Activated T-helper 2 cell treated with anti-CD3 and anti-CD28 coated beads, Interferon-gamma antibody, Interleukin-2, Interleukin-4, amounts not matched to agents 10 μg/mL and 5 μg/mL and 100 μg/mL, durations not matched to agents 14 hours and 24 hours and 36 hours (primary cell): ENCODE results near the gene WBP1L. TPM values are rescaled to one million over a fixed set of nuclear protein-coding genes. Genes with fewer than 3 reads are reported as not detected.

ENCODE experiments used
- DNase-seq: peaks from one replicate; pipeline ENCODE4 v3.0.0; 2021; ENCODE audit warnings: low spot score
- H3K27ac Mint-ChIP-seq: one replicate; pipeline ENCODE4 v1.8.0; 2021; ENCODE audit warnings: mixed read lengths
- H3K27me3 Mint-ChIP-seq: one replicate; pipeline ENCODE4 v1.8.0; 2021; ENCODE audit warnings: low read depth, mixed read lengths
- H3K36me3 Mint-ChIP-seq: one replicate; pipeline ENCODE4 v1.8.0; 2021; ENCODE audit warnings: low read depth, mixed read lengths
- H3K4me1 Mint-ChIP-seq: one replicate; pipeline ENCODE4 v1.8.0; 2021; ENCODE audit warnings: low read depth, mixed read lengths
- H3K4me3 Mint-ChIP-seq: one replicate; pipeline ENCODE4 v1.8.0; 2021; ENCODE audit warnings: low read depth, mild to moderate bottlenecking, moderate library complexity, mixed read lengths
- H3K9me3 Mint-ChIP-seq: one replicate; pipeline ENCODE4 v1.8.0; 2021; ENCODE audit warnings: mixed read lengths
- intact Hi-C: fragments of 100-400 bp; cut with micrococcal nuclease; formaldehyde crosslinking; loops from one replicate; pipeline ENCODE4 v1.15.1; 2023
- total RNA-seq: library from RNA; stranded (reverse); gene quantifications from 2 replicates; pipeline ENCODE4 v1.2.3, GENCODE V29; 2022

Gene WBP1L
- total RNA-seq, 1 donor from 2014 or later, result 18.0 TPM

GRCh38 chr10:102863660-102864059 is 119.9 kb downstream of the WBP1L start:
- no peak overlapping the region for H3K4me3 Mint-ChIP-seq
- H3K27ac Mint-ChIP-seq, result no peak overlapping the region
- H3K36me3 Mint-ChIP-seq, result peaks cover 15% of the 10 kb centered on the region
- no peak for DNase-seq
- no peaks in the 10 kb centered on the region for H3K9me3 Mint-ChIP-seq
- peaks cover under 1% of the 10 kb centered on the region for H3K27me3 Mint-ChIP-seq
- H3K4me1 Mint-ChIP-seq, result no peaks in the 10 kb centered on the region
- intact Hi-C loops, result no loop called here

GRCh38 chr10:102865620-102866019 is 121.9 kb downstream of the WBP1L start:
- Mint-ChIP-seq H3K36me3 (peaks cover 15% of the 10 kb centered on the region), H3K27me3 (peaks cover 15% of the 10 kb centered on the region), H3K4me3 (no peak overlapping the region), H3K9me3 (no peaks in the 10 kb centered on the region), H3K27ac (no peak overlapping the region), H3K4me1 (peaks cover 11% of the 10 kb centered on the region)
- DNase-seq, result no peak
- intact Hi-C loops, result no loop called here

Other genes with a start within 250 kb of the WBP1L start
- gene ACTR1A, start 241.2 kb upstream of the WBP1L start, total RNA-seq, result 66.9 and 69.7 TPM in 2 replicates
- gene SUFU, start 240.0 kb upstream of the WBP1L start, total RNA-seq, result 11.1 and 12.4 TPM in 2 replicates
- 76.7 and 82.9 TPM in 2 replicates for gene TRIM8, start 99.5 kb upstream of the WBP1L start, total RNA-seq
- gene ARL3, start 29.6 kb upstream of the WBP1L start, total RNA-seq, result 11.1 and 12.2 TPM in 2 replicates
- gene SFXN2, start 29.3 kb upstream of the WBP1L start, total RNA-seq, result 52.2 and 54.0 TPM in 2 replicates
- not detected in 2 replicates for gene CYP17A1, start 93.5 kb downstream of the WBP1L start, total RNA-seq
- 10.4 and 10.7 TPM in 2 replicates for gene BORCS7, start 110.3 kb downstream of the WBP1L start, total RNA-seq
- gene AS3MT, start 125.5 kb downstream of the WBP1L start, total RNA-seq, result 0.18 and 0.50 TPM in 2 replicates
- gene CNNM2, start 174.3 kb downstream of the WBP1L start, total RNA-seq, result 7.2 and 7.5 TPM in 2 replicates